Liver (tissue), 9 donors: ENCODE data around the gene PKMYT1. TPM values are rescaled to one million over a fixed set of nuclear protein-coding genes. Genes with fewer than 3 reads are reported as not detected.

ENCODE experiments used
- DNase-seq: peaks from one replicate; pipeline ENCODE4 v3.0.0-alpha.2; 2017; ENCODE audit warnings: low spot score
- H3K27ac ChIP-seq, 2 donors: one replicate each; pipeline ENCODE4 v1.7.0; 2013; ENCODE audit warnings: inconsistent platforms in 2 of 2, low read length in 2 of 2, control low read depth in 1 of 2, low read depth in 1 of 2, mild to moderate bottlenecking in 1 of 2
- H3K27me3 ChIP-seq, 4 donors: one replicate each; pipeline versions ENCODE4 v1.6.1 to v1.7.0; 2013; ENCODE audit warnings: low read length in 3 of 4, inconsistent platforms in 1 of 4, mild to moderate bottlenecking in 1 of 4, moderate library complexity in 1 of 4; ENCODE audit not compliant: control insufficient read depth in 4 of 4, insufficient read depth in 4 of 4
- H3K36me3 ChIP-seq, 4 donors: one replicate each; pipeline versions ENCODE4 v1.6.1 to v1.7.0; 2013; ENCODE audit warnings: low read length in 3 of 4, mild to moderate bottlenecking in 3 of 4, low read depth in 1 of 4, moderate library complexity in 1 of 4; ENCODE audit not compliant: control insufficient read depth in 4 of 4, insufficient read depth in 3 of 4
- H3K4me1 ChIP-seq, 4 donors: one replicate each; pipeline versions ENCODE4 v1.6.1 to v1.7.0; 2013; ENCODE audit warnings: low read length in 3 of 4, mild to moderate bottlenecking in 3 of 4, moderate library complexity in 1 of 4; ENCODE audit not compliant: control insufficient read depth in 4 of 4, insufficient read depth in 4 of 4
- H3K4me3 ChIP-seq, 3 donors: one replicate each; pipeline versions ENCODE4 v1.6.1 to v1.7.0; 2013; ENCODE audit warnings: low read length in 3 of 3, control low read depth in 1 of 3, low read depth in 1 of 3, mild to moderate bottlenecking in 1 of 3
- H3K9ac ChIP-seq, 2 donors: one replicate each; pipeline ENCODE4 v1.7.0; 2013; ENCODE audit warnings: low read length in 2 of 2, mild to moderate bottlenecking in 2 of 2, moderate library complexity in 2 of 2, control low read depth in 1 of 2, low read depth in 1 of 2
- H3K9me3 ChIP-seq, 4 donors: one replicate each; pipeline versions ENCODE4 v1.6.1 to v1.7.0; 2013; ENCODE audit warnings: low read length in 3 of 4; ENCODE audit not compliant: control insufficient read depth in 4 of 4
- CTCF ChIP-seq: fragments of 150-350 bp; IDR thresholded peaks from 2 replicates; pipeline ENCODE4 v1.5.1; 2017; ENCODE audit warnings: improper control_type of control experiment, low read depth, low read length; ENCODE audit not compliant: missing input control
- FOXA1 ChIP-seq: IDR thresholded peaks from 2 replicates; pipeline ENCODE4 v1.6.1; 2016; ENCODE audit warnings: antibody characterized with exemption
- FOXA2 ChIP-seq: IDR thresholded peaks from 2 replicates; pipeline ENCODE4 v1.6.1; 2016; ENCODE audit warnings: antibody characterized with exemption
- GABPA ChIP-seq, 2 donors: IDR thresholded peaks in 1 of 2; conservative IDR thresholded peaks in 1 of 2; 2 replicates each; pipeline ENCODE4 v1.6.1; 2016; ENCODE audit warnings: antibody characterized with exemption in 2 of 2, mild to moderate bottlenecking in 1 of 2, moderate library complexity in 1 of 2
- HNF4G ChIP-seq: IDR thresholded peaks from 2 replicates; pipeline ENCODE4 v1.6.1; 2016; ENCODE audit warnings: antibody characterized with exemption
- NR2F2 ChIP-seq: IDR thresholded peaks from 2 replicates; pipeline ENCODE4 v1.6.1; 2016; ENCODE audit warnings: antibody characterized with exemption
- REST ChIP-seq: IDR thresholded peaks from 2 replicates; pipeline ENCODE4 v1.6.1; 2016; ENCODE audit warnings: antibody characterized with exemption, mild to moderate bottlenecking
- RXRA ChIP-seq, 2 donors: IDR thresholded peaks; 2 replicates each; pipeline ENCODE4 v1.6.1; 2017 to 2018; ENCODE audit warnings: antibody characterized with exemption in 2 of 2, mild to moderate bottlenecking in 1 of 2
- SP1 ChIP-seq: IDR thresholded peaks from 2 replicates; pipeline ENCODE4 v1.6.1; 2018; ENCODE audit warnings: antibody characterized with exemption, mild to moderate bottlenecking
- TAF1 ChIP-seq: conservative IDR thresholded peaks from 2 replicates; pipeline ENCODE4 v1.6.1; 2016; ENCODE audit warnings: antibody characterized with exemption, mild to moderate bottlenecking
- WGBS: extraction: QIAGEN DNeasy Blood & Tissue Kit; methylation state at CpG from one replicate; pipeline ENCODE4 v1.1.7; 2013; 5-methylcytosine and 5-hydroxymethylcytosine counted together
- polyA plus RNA-seq, 2 donors: library from polyadenylated mRNA; stranded (reverse) in 1 of 2; unstranded in 1 of 2; fragments of 200-250 nt in 1 of 2; fragments of >200 nt in 1 of 2; fragmentation: Nextera tagmentation in 1 of 2; extraction: Ambion mirVana in 1 of 2; gene quantifications; one replicate each; pipeline versions ENCODE4 v1.2.1 to v1.2.3, GENCODE V29; 2013 to 2015
- total RNA-seq, 2 donors: library from RNA; depleted of rRNA; stranded (reverse); fragments of >200 nt; gene quantifications; one replicate each; pipeline ENCODE4 v1.2.3, GENCODE V29; 2014
- TF ChIP-seq, protein P1 (sequence below): IDR thresholded peaks from 2 replicates; pipeline ENCODE4 v1.6.1; 2016; ENCODE audit warnings: antibody characterized with exemption
- TF ChIP-seq, protein P2 (sequence below): IDR thresholded peaks from 2 replicates; pipeline ENCODE4 v1.6.1; 2016; ENCODE audit warnings: antibody characterized with exemption
- donor health status: healthy.
- donor health status: healthy.
- donor health status: healthy.
- donor health status: healthy.
- donor health status: healthy.

The PKMYT1 gene
- total and polyA plus RNA-seq, 4 donors, result 0.50 to 15.8 (median 2.6) TPM

- no peak overlapping the region for H3K27ac ChIP-seq
- 59% methylated on average over 19 of the region's 19 CpGs for WGBS
- H3K9me3 ChIP-seq, result no peaks in the 10 kb centered on the region
- no peak overlapping the region for H3K9ac ChIP-seq
- no peak for DNase-seq
- no peaks in the 10 kb centered on the region for H3K27me3 ChIP-seq
- no peak for TF ChIP-seq NR2F2
- H3K36me3 ChIP-seq, result no peaks in the 10 kb centered on the region
- peaks cover 12 to 38% (median 22%) of the 10 kb centered on the region in 4 donors for H3K4me1 ChIP-seq
- no peak overlapping the region for H3K4me3 ChIP-seq
Measured at GRCh38 chr16:3012246-3012645, 32.0 kb upstream of the PKMYT1 start.

DNA sequence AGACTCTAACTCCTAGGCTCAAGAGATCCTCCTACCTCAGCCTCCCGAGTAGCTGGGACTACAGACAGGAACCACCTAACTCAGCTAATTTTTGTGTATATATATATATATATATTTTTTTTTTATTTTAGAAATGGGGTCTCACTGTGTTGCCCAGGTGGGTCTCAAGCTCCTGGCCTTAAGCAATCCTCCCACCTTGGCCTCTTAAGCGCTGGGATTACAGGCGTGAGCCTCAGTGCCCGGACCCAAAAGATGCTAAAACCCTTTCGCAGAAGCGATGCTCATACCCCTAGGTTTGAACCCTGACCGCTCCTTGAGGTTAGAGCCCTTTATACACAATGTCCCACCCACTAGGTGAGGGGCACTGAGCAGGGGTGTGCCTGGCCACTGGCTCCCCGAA lies 30.3 kb upstream of the PKMYT1 start:
- TF ChIP-seq SP1 (no peak), GABPA (IDR thresholded peaks at IDR 0.05 in 1 of 2, conservative IDR thresholded peaks at IDR 0.05 in 1 of 2) (no peak), FOXA1 (no peak), HNF4G (no peak), RXRA (IDR thresholded peaks at IDR 0.05) (no peak), CTCF (no peak), REST (no peak), TAF1 (no peak), FOXA2 (no peak)
- TF ChIP-seq, protein P1, sequence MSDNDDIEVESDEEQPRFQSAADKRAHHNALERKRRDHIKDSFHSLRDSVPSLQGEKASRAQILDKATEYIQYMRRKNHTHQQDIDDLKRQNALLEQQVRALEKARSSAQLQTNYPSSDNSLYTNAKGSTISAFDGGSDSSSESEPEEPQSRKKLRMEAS, result no peak
- TF ChIP-seq, protein P2, sequence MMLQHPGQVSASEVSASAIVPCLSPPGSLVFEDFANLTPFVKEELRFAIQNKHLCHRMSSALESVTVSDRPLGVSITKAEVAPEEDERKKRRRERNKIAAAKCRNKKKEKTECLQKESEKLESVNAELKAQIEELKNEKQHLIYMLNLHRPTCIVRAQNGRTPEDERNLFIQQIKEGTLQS, result no peak
- Histone ChIP-seq H3K4me3 (no peak overlapping the region), H3K27ac (no peak overlapping the region), H3K27me3 (no peaks in the 10 kb centered on the region), H3K4me1 (peaks cover 22 to 53% (median 34%) of the 10 kb centered on the region in 4 donors), H3K9ac (no peak overlapping the region), H3K36me3 (no peaks in the 10 kb centered on the region), H3K9me3 (no peaks in the 10 kb centered on the region)
- WGBS, result 95% methylated on average over 8 of the region's 8 CpGs
- no peak for DNase-seq
